VCaP (cell line): ENCODE measurements around the gene CFAP45.
"Not testable (repeated sequence)": the region's sequence is repeated elsewhere in the genome, so short reads cannot be mapped to it uniquely, and the experiment has no call there.

Source experiments
- H3K27ac ChIP-seq: fragments of 450-650 bp; 2 replicates; pipeline ENCODE4 v1.5.1; 2017
- TF ChIP-seq, protein P1 (sequence below): fragments of 450-650 bp; conservative IDR thresholded peaks from 2 replicates; pipeline ENCODE4 v1.5.1; 2017; ENCODE audit warnings: mild to moderate bottlenecking, moderate library complexity

CFAP45 gene

DNA sequence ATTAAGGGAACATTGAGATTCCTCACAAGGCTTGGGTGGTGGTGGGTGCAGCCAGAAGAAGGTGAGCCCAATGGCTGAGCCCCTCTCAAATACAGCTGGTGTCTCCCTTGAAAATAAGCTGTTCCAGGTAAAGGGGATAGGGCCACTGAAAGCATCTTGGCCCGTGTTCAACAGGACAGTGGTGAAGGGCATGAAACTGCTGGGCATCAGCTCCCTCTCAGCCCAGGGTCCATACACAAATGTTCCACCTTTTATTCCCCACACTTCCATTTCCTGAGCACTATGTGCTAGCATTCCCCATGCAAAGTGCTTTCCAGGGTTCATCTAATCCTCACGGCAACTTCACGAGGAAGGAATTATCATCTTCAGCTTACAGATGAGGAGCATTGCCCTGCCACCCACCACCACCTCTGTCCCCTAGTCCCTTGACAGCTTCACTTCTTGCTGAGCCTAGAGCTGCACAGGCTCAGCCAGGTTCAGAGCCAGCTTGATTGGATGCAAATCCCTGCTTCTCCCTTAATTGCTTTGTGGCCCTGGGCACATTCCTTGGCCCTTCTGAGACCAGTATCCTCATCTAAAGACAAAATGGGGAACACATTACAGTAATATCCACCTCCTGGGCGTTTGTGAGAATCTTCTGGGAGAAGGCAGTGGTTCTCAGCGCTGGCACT is 15.7 kb upstream of the CFAP45 start:
- peak overlapping the region; percentile 33; the same call in 1 of the 2 replicates for H3K27ac ChIP-seq
- TF ChIP-seq, protein P1, sequence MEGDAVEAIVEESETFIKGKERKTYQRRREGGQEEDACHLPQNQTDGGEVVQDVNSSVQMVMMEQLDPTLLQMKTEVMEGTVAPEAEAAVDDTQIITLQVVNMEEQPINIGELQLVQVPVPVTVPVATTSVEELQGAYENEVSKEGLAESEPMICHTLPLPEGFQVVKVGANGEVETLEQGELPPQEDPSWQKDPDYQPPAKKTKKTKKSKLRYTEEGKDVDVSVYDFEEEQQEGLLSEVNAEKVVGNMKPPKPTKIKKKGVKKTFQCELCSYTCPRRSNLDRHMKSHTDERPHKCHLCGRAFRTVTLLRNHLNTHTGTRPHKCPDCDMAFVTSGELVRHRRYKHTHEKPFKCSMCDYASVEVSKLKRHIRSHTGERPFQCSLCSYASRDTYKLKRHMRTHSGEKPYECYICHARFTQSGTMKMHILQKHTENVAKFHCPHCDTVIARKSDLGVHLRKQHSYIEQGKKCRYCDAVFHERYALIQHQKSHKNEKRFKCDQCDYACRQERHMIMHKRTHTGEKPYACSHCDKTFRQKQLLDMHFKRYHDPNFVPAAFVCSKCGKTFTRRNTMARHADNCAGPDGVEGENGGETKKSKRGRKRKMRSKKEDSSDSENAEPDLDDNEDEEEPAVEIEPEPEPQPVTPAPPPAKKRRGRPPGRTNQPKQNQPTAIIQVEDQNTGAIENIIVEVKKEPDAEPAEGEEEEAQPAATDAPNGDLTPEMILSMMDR = no peak

DNA sequence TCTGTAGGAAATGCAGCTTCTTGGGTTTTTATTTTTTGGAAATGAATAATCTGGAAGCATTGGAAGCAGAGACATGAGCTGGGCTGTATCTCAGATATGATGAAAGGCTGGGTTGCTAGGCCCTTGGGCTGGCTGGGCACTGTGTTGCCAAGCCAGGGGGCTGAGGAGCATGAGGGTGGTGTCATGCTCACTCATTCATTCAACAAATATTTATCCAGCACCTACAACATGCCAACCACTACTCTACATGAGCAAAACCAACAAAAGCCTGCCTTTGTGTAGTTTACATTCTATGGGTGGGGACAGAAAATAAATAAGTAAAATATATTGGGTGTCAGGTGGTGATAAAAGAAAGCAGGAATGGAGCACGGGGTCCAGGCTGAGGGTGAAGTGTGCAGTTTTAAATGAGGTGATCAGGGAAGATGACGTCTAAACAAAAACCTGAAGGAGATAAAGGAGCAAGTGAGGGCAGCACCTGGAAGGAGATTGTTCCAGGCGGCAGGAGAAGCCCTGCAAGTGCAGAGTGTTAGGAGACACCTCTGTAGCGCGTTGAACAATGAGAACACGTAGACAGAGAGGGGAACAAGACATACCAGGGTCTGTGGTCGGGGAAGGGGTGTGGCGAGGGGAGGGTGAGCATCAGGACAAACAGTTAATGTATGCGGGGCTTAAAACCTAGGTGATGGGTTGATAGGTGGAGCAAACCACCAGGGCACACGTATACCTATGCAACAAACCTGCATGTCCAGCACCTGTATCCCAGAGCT is 14.5 kb upstream of the CFAP45 start:
- TF ChIP-seq, protein P1 = no peak
- H3K27ac ChIP-seq = no peak overlapping the region

DNA sequence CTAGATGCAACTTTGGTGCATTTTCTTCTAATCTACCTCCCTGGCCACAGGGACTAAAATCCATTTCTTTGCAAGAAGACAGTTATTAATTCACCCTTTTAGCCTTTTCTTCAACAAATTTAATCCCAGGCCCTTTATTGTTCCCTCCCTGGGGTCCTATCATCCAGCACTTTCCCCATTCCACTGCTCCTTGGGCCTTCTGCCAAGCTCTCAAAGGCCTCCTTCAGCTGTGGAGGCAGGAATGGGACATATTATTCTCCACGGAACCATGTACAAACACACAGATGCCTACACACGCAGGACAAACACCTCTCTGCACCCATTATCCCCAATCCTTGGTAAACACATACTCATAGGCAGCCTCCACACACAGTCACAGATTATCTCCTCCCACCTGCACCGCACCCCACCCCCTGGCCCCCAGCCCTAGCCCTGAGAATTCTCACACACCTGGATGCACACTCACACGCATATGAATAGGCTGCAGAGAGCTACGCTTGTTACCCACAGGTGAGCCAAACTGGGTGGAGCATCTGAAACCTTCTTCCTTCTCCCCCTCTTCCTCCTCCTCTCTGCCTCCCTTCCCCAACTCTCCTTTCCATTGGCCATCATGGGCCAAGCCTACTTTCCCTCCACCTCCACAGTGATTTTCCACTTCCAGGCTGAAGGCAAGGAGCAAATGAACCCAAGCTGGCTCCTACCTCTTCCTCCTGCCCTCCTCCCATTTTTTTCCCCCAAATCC is 13.7 kb upstream of the CFAP45 start:
- TF ChIP-seq, protein P1 = no peak
- no peak overlapping the region for H3K27ac ChIP-seq

DNA sequence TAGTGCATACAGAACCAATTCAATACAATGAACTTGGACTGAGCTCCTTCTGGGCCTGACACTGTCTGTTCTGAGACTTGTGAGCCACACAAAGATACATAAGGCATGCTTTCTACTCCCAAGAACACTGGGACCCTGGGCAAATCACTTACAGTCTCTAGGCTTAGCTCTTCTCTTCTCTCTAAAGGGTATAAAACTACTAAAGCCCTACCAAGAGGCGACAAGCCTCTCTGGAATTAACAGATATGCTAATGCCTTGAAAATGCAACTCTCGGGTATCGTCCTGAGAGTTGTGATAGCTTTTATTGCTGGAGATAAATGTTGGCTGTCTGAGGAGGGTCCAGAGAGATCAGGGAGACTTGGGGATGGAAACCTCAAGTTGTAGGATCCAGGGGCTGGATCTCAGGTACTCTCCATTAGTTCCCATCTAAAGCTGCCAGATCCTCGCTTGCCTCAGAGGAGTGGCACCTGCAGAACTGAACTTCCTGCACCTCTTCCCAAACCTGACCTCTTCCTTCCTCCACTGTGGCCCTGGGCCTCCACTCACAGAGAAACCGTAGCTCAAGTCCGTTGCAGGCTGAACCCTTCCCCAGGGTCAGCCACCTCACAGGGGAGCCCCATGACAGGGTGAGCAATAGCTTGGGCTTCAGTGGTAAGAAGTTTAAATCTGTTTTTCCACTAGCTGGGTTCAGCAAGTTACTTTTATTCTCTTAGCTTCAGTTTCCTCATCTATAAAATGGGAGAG is 11.5 kb upstream of the CFAP45 start:
- H3K27ac ChIP-seq = no peak overlapping the region
- TF ChIP-seq, protein P1 = no peak

DNA sequence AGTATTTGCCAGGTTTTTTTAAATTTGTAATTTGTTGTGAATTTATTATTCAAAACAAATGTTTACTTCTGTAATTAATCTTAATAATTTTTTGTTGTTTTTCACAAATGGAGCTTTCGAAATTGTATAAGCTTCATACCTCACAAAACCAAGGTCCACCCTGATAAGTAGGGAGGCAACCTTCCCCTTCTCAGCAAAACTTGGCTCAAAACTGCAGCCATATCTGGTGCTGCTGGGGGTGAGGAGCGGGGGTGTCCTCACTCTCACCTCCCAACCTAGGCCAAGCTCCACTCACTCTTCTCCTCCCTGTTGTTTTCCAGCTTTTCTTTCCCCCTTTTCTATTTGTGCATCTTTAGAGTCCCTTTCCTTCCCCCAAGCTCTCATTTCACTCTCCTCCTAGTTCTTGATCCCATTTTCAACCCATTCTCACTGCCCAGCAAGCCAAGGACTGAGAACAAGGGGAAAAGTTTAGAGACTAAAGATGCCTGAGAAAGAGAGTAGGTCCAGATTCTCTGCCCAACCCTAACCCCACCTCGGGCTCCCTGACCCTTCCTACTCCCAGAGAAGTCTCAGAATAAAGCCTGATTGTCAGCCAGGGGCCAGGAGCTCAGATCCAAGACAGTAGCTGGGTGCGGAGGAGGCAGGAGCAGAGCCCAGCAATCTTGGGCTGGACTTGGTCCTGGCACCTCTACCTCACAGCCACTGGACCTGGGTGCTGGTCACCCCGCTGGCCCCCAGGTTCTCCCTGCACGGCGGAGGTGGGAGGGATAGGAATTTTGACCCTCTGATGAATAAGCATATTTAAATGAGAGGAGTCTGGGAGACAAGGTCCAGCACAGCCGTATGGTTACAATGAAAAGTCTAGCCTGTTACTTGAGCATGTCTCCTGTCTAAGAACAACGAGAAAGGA is 8.3 kb upstream of the CFAP45 start:
- H3K27ac ChIP-seq = no peak overlapping the region
- TF ChIP-seq, protein P1 = no peak

DNA sequence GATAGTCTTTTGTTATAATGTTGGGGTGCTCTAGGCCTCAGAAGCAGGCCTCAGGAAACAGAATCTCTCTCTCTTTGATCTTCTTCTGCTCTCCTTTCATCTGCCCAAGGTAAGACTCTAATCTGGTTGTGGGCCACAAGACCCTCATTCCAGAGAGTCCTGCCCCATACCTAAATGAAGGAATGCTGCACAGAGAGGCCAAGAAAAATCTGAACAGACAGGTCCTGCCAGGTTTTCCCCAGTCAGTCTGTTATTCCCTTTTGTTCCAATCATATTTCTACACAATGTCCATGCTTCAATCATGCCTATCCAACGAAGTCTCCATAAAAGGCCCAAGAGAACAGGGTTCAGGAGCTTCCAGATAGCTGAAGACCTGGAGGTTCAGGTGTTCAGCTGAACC is 7.0 kb upstream of the CFAP45 start:
- TF ChIP-seq, protein P1 = no peak
- no peak overlapping the region for H3K27ac ChIP-seq

DNA sequence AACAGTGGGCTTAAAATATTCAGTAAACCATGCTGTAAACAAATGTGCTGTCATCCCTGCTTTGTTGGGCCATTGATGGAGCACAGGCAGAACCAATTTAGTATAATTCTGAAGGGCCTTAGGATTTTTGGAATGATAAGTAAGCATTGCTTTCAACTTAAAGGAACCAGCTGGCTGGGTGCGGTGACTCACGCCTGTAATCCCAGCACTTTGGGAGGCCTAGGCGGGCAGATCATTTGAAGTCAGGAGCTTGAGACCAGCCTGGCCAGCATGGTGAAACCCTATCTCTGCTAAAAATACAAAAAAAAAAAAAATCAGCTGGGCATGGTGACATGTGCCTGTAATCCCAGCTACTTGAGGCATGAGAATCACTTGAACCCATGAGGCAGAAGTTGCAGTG is 4.1 kb upstream of the CFAP45 start:
- H3K27ac ChIP-seq = not testable (repeated sequence)
